Esophagus muscularis mucosa (tissue), 4 donors: ENCODE results near the gene HCK.

Source experiments
- CTCF ChIP-seq, 3 experiments: fragments of 200-600 bp in 2 of 3; fragments of 450-650 bp in 1 of 3; sonication (generic) in 2 of 3; IDR thresholded peaks; one replicate each; pipeline ENCODE4 v1.5.1; 2017 to 2019; ENCODE audit warnings: antibody characterized with exemption in 3 of 3, mild to moderate bottlenecking in 2 of 3, moderate library complexity in 1 of 3
- EP300 ChIP-seq: sonication (generic); formaldehyde crosslinking; IDR thresholded peaks from one replicate; pipeline ENCODE4 v1.6.1; 2017; ENCODE audit warnings: antibody characterized with exemption
- POLR2AphosphoS5 ChIP-seq, 2 donors: sonication (generic); formaldehyde crosslinking; IDR thresholded peaks; one replicate each; pipeline ENCODE4 v1.6.1; 2017; ENCODE audit warnings: antibody characterized with exemption in 2 of 2

- TF ChIP-seq CTCF (IDR thresholded peaks at IDR 0.05) (no peak), EP300 (no peak), POLR2AphosphoS5 (IDR thresholded peaks at IDR 0.05) (no peak)
Measured at GRCh38 chr20:32040142-32040953, 11.7 kb upstream of the HCK start.
